ENCODE measurements around the gene ARPP19. TPM values are rescaled to one million over a fixed set of nuclear protein-coding genes. Genes with fewer than 3 reads are reported as not detected.

ARPP19 gene
- total and polyA plus RNA-seq, 10 of the 15 experiments (the other 5 are each of a cell fraction or from before 2014, with no cell fraction given): 77.2 to 167 (median 121) TPM

DNA sequence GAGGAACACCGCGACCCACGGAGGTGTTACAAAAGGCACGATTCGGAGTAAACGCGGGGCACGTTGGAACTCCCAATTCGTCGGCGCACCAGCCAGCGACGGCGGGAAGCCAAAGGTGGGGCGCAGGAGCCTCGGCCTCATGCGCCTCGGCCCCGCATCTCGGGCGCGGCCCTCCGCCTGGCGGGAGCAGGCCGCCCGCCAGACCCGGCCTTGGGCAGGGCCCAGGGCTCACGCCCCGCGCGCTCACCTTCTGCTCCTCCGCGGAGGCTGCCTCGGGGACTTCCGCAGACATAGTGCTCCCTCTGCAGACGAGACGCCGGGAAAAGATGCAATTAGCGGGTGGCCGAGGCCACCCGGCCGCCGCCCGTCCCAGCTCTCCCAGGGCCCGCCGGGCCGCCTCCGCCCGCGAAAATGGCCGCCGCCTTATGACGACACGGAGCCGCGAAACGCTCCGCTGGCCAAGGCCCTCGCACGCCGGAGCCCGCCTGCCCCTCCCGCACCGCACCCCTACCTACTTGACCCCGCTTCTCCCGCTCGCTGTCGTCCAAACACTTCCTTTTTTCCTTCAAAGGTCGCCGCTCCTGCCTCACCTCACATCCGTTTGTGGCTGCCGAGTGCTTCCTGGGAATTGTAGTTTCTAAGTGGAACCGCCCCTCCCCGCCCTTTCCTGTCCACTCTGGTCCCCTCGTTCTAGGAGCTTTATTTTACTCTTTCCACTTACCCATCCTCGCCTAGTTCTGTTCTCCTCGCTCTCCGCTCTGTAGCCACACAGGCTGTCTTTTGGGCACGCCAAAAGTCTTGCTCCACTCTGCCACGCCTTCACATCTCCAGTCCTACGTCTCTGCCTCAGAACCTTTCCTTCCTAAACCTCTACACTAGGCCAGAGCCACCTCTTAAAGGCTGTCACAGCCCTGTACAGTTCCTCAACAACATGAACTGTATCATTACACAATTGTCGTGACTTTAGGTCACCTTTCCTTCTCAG lies at the start of gene ARPP19 (continued):
- TF ChIP-seq, protein P1, sequence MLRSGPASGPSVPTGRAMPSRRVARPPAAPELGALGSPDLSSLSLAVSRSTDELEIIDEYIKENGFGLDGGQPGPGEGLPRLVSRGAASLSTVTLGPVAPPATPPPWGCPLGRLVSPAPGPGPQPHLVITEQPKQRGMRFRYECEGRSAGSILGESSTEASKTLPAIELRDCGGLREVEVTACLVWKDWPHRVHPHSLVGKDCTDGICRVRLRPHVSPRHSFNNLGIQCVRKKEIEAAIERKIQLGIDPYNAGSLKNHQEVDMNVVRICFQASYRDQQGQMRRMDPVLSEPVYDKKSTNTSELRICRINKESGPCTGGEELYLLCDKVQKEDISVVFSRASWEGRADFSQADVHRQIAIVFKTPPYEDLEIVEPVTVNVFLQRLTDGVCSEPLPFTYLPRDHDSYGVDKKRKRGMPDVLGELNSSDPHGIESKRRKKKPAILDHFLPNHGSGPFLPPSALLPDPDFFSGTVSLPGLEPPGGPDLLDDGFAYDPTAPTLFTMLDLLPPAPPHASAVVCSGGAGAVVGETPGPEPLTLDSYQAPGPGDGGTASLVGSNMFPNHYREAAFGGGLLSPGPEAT (IDR thresholded peaks at IDR 0.05; ENCODE audit: low read depth): peak; percentile 66
- TF ChIP-seq SPI1 (IDR thresholded peaks at IDR 0.05; ENCODE audit: borderline replicate concordance, insufficient read depth, low read depth, low read length): peak; percentile 84; the same call in 1 of the 2 replicates
- no peak for TF ChIP-seq EP300 (IDR thresholded peaks at IDR 0.05; ENCODE audit: borderline replicate concordance in 1 of 2, control insufficient read depth in 1 of 2, low read depth in 2 of 2, low read length in 2 of 2)
- TF ChIP-seq IKZF1 (conservative IDR thresholded peaks at IDR 0.05): peak; percentile 95
- peak; percentile 75 for TF ChIP-seq POLR2AphosphoS5 (IDR thresholded peaks at IDR 0.05; ENCODE audit: low read length)
- no peak for TF ChIP-seq SUPT20H (IDR thresholded peaks at IDR 0.05; ENCODE audit: borderline replicate concordance, control insufficient read depth, low read depth, low read length)
- no peak for TF ChIP-seq KDM1A (IDR thresholded peaks at IDR 0.05; ENCODE audit: borderline replicate concordance)
- peak; percentile 88 for TF ChIP-seq SIX5 (IDR thresholded peaks at IDR 0.05; ENCODE audit: low read depth, low read length, severe bottlenecking)
- TF ChIP-seq, protein P2, sequence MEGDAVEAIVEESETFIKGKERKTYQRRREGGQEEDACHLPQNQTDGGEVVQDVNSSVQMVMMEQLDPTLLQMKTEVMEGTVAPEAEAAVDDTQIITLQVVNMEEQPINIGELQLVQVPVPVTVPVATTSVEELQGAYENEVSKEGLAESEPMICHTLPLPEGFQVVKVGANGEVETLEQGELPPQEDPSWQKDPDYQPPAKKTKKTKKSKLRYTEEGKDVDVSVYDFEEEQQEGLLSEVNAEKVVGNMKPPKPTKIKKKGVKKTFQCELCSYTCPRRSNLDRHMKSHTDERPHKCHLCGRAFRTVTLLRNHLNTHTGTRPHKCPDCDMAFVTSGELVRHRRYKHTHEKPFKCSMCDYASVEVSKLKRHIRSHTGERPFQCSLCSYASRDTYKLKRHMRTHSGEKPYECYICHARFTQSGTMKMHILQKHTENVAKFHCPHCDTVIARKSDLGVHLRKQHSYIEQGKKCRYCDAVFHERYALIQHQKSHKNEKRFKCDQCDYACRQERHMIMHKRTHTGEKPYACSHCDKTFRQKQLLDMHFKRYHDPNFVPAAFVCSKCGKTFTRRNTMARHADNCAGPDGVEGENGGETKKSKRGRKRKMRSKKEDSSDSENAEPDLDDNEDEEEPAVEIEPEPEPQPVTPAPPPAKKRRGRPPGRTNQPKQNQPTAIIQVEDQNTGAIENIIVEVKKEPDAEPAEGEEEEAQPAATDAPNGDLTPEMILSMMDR (IDR thresholded peaks at IDR 0.05 in 2 of 3, conservative IDR thresholded peaks at IDR 0.05 in 1 of 3; ENCODE audit: control insufficient read depth in 2 of 3, extremely low read depth in 1 of 3, insufficient read depth in 1 of 3, low read depth in 3 of 3, low read length in 3 of 3): peak in 1 of 3 experiments; percentile 39; a peak in 2 of 6 replicates
- TF ChIP-seq MYC (IDR thresholded peaks at IDR 0.05; ENCODE audit: insufficient read depth, insufficient read length, insufficient replicate concordance, low read length, severe bottlenecking): peak; percentile 56
- TF ChIP-seq NR2C1 (IDR thresholded peaks at IDR 0.05): peak; percentile 96
- peak; percentile 93 for TF ChIP-seq NBN (IDR thresholded peaks at IDR 0.05)
- TF ChIP-seq ZBTB40 (IDR thresholded peaks at IDR 0.05; ENCODE audit: borderline replicate concordance): peak; percentile 91
- TF ChIP-seq EGR1 (IDR thresholded peaks at IDR 0.05; ENCODE audit: borderline replicate concordance in 1 of 2, low read depth in 2 of 2, low read length in 2 of 2): peak in 1 of 2 experiments; percentile 57; a peak in 1 of 3 replicates
- TF ChIP-seq PAX5 (IDR thresholded peaks at IDR 0.05; ENCODE audit: borderline replicate concordance, low read depth, low read length): peak; percentile 87
- TF ChIP-seq TCF3 (IDR thresholded peaks at IDR 0.05; ENCODE audit: borderline replicate concordance, insufficient read depth, low read depth, low read length): 0 out of 2 replicates have a peak, but pooled peaks have one; percentile 0
- TF ChIP-seq FOXM1 (IDR thresholded peaks at IDR 0.05; ENCODE audit: low read depth, low read length): no peak; the same call in 1 of the 2 replicates
- TF ChIP-seq FOS (IDR thresholded peaks at IDR 0.05; ENCODE audit: borderline replicate concordance, extremely low read depth, insufficient read length): no peak
- TF ChIP-seq NFYB (IDR thresholded peaks at IDR 0.05; ENCODE audit: insufficient read depth, low read depth, low read length): no peak

Data from GM12878 (cell line).